Measurements from ENCODE around the gene BCL2L11.

The BCL2L11 gene

GRCh38 chr2:111121828-111122630, 1.3 kb downstream of the BCL2L11 start:
- no peaks in the 10 kb centered on the region for H3K27me3 Mint-ChIP-seq
- peaks cover 37 to 67% of the 10 kb centered on the region in 2 donors for H3K4me1 Mint-ChIP-seq
- H3K9me3 Mint-ChIP-seq: no peaks in the 10 kb centered on the region
- ATAC-seq (replicated peaks) (peak; percentile 31 to 36), DNase-seq (peak; percentile 78)
- peaks cover 44 to 55% of the 10 kb centered on the region in 2 donors for H3K36me3 Mint-ChIP-seq
- H3K4me3 Mint-ChIP-seq: peak overlapping the region; percentile 89 to 92
- peak overlapping the region; percentile 96 for H3K27ac Mint-ChIP-seq

GRCh38 chr2:111122631-111123421, 2.1 kb downstream of the BCL2L11 start:
- H3K36me3 Mint-ChIP-seq: peaks cover 47 to 63% of the 10 kb centered on the region in 2 donors
- H3K27ac Mint-ChIP-seq: peak overlapping the region; percentile 81
- peaks cover 32 to 59% of the 10 kb centered on the region in 2 donors for H3K4me1 Mint-ChIP-seq
- DNase-seq (peak; percentile 32), ATAC-seq (replicated peaks) (no peak)
- peak overlapping the region; percentile 89 to 92 for H3K4me3 Mint-ChIP-seq
- no peaks in the 10 kb centered on the region for H3K27me3 Mint-ChIP-seq
- H3K9me3 Mint-ChIP-seq: no peaks in the 10 kb centered on the region

- ATAC-seq (replicated peaks): no peak
- DNase-seq: no peak
- Mint-ChIP-seq H3K27me3 (no peaks in the 10 kb centered on the region), H3K9me3 (no peaks in the 10 kb centered on the region), H3K4me3 (peak overlapping the region; percentile 59 to 67), H3K4me1 (peaks cover 25 to 55% of the 10 kb centered on the region in 2 donors), H3K36me3 (peaks cover 53 to 71% of the 10 kb centered on the region in 2 donors), H3K27ac (peak overlapping the region; percentile 56)
Observed at GRCh38 chr2:111123751-111124150, 3.0 kb downstream of the BCL2L11 start.

GRCh38 chr2:111126581-111126980, 5.9 kb downstream of the BCL2L11 start:
- Mint-ChIP-seq H3K27me3 (no peaks in the 10 kb centered on the region), H3K4me3 (no peak overlapping the region), H3K4me1 (peaks cover 23 to 53% of the 10 kb centered on the region in 2 donors), H3K36me3 (peaks cover 66 to 87% of the 10 kb centered on the region in 2 donors), H3K9me3 (no peaks in the 10 kb centered on the region), H3K27ac (no peak overlapping the region)
- DNase-seq: no peak
- no peak for ATAC-seq (replicated peaks)

- no peak overlapping the region for H3K4me3 Mint-ChIP-seq
- no peaks in the 10 kb centered on the region for H3K27me3 Mint-ChIP-seq
- H3K36me3 Mint-ChIP-seq: peaks cover 65 to 86% of the 10 kb centered on the region in 2 donors
- H3K27ac Mint-ChIP-seq: no peak overlapping the region
- no peak for ATAC-seq (replicated peaks)
- peaks cover 26 to 54% of the 10 kb centered on the region in 2 donors for H3K4me1 Mint-ChIP-seq
- H3K9me3 Mint-ChIP-seq: no peaks in the 10 kb centered on the region
- DNase-seq: no peak
Observed at GRCh38 chr2:111127351-111127750, 6.6 kb downstream of the BCL2L11 start.

- Mint-ChIP-seq H3K4me1 (peaks cover 26 to 54% of the 10 kb centered on the region in 2 donors), H3K27ac (no peak overlapping the region), H3K4me3 (no peak overlapping the region), H3K9me3 (no peaks in the 10 kb centered on the region), H3K36me3 (peaks cover 61 to 83% of the 10 kb centered on the region in 2 donors), H3K27me3 (no peaks in the 10 kb centered on the region)
- DNase-seq (no peak), ATAC-seq (replicated peaks) (no peak)
Observed at GRCh38 chr2:111128096-111128495, 7.4 kb downstream of the BCL2L11 start.

- no peaks in the 10 kb centered on the region for H3K27me3 Mint-ChIP-seq
- no peak overlapping the region for H3K4me3 Mint-ChIP-seq
- peaks cover 72 to 80% of the 10 kb centered on the region in 2 donors for H3K36me3 Mint-ChIP-seq
- DNase-seq (no peak), ATAC-seq (replicated peaks) (no peak)
- peaks cover 34 to 71% of the 10 kb centered on the region in 2 donors for H3K4me1 Mint-ChIP-seq
- H3K9me3 Mint-ChIP-seq: no peaks in the 10 kb centered on the region
- no peak overlapping the region for H3K27ac Mint-ChIP-seq
Observed at GRCh38 chr2:111133603-111134002, 12.9 kb downstream of the BCL2L11 start.

GRCh38 chr2:111134055-111134454, 13.3 kb downstream of the BCL2L11 start:
- Mint-ChIP-seq H3K4me1 (peaks cover 32 to 68% of the 10 kb centered on the region in 2 donors), H3K27ac (no peak overlapping the region), H3K9me3 (no peaks in the 10 kb centered on the region), H3K27me3 (no peaks in the 10 kb centered on the region), H3K4me3 (no peak overlapping the region), H3K36me3 (peaks cover 72 to 80% of the 10 kb centered on the region in 2 donors)
- DNase-seq: no peak
- ATAC-seq (replicated peaks): no peak

GRCh38 chr2:111135237-111135909, 14.7 kb downstream of the BCL2L11 start:
- ATAC-seq (replicated peaks): peak in 1 of 2 donors; percentile 8
- no peak overlapping the region for H3K4me3 Mint-ChIP-seq
- peaks cover 75 to 83% of the 10 kb centered on the region in 2 donors for H3K36me3 Mint-ChIP-seq
- H3K9me3 Mint-ChIP-seq: no peaks in the 10 kb centered on the region
- no peak overlapping the region for H3K27ac Mint-ChIP-seq
- peaks cover 28 to 59% of the 10 kb centered on the region in 2 donors for H3K4me1 Mint-ChIP-seq
- H3K27me3 Mint-ChIP-seq: no peaks in the 10 kb centered on the region
- no peak for DNase-seq

GRCh38 chr2:111135910-111136297, 15.2 kb downstream of the BCL2L11 start:
- H3K27me3 Mint-ChIP-seq: no peaks in the 10 kb centered on the region
- peaks cover 75 to 83% of the 10 kb centered on the region in 2 donors for H3K36me3 Mint-ChIP-seq
- ATAC-seq (replicated peaks) (peak; percentile 39 to 46), DNase-seq (no peak)
- no peak overlapping the region for H3K27ac Mint-ChIP-seq
- no peak overlapping the region for H3K4me3 Mint-ChIP-seq
- peaks cover 29 to 54% of the 10 kb centered on the region in 2 donors for H3K4me1 Mint-ChIP-seq
- H3K9me3 Mint-ChIP-seq: no peaks in the 10 kb centered on the region

- Mint-ChIP-seq H3K9me3 (no peaks in the 10 kb centered on the region), H3K27ac (no peak overlapping the region), H3K36me3 (peaks cover 77 to 86% of the 10 kb centered on the region in 2 donors), H3K27me3 (no peaks in the 10 kb centered on the region), H3K4me3 (no peak overlapping the region), H3K4me1 (peaks cover 23 to 53% of the 10 kb centered on the region in 2 donors)
- DNase-seq: no peak
- no peak for ATAC-seq (replicated peaks)
Observed at GRCh38 chr2:111138839-111139238, 18.1 kb downstream of the BCL2L11 start.

- no peak overlapping the region for H3K27ac Mint-ChIP-seq
- no peaks in the 10 kb centered on the region for H3K27me3 Mint-ChIP-seq
- peaks cover 70 to 83% of the 10 kb centered on the region in 2 donors for H3K36me3 Mint-ChIP-seq
- peaks cover 21 to 46% of the 10 kb centered on the region in 2 donors for H3K4me1 Mint-ChIP-seq
- DNase-seq (no peak), ATAC-seq (replicated peaks) (no peak)
- no peaks in the 10 kb centered on the region for H3K9me3 Mint-ChIP-seq
- no peak overlapping the region for H3K4me3 Mint-ChIP-seq
Observed at GRCh38 chr2:111139637-111140317, 19.1 kb downstream of the BCL2L11 start.

- Mint-ChIP-seq H3K4me1 (peaks cover 21 to 42% of the 10 kb centered on the region in 2 donors), H3K27me3 (no peaks in the 10 kb centered on the region), H3K36me3 (peaks cover 68 to 79% of the 10 kb centered on the region in 2 donors), H3K27ac (no peak overlapping the region), H3K9me3 (no peaks in the 10 kb centered on the region), H3K4me3 (no peak overlapping the region)
- no peak for ATAC-seq (replicated peaks)
- DNase-seq: no peak
Observed at GRCh38 chr2:111140815-111141214, 20.1 kb downstream of the BCL2L11 start.

GRCh38 chr2:111142101-111142500, 21.4 kb downstream of the BCL2L11 start:
- DNase-seq (no peak), ATAC-seq (replicated peaks) (no peak)
- H3K36me3 Mint-ChIP-seq: peaks cover 66 to 73% of the 10 kb centered on the region in 2 donors
- H3K27me3 Mint-ChIP-seq: no peaks in the 10 kb centered on the region
- no peak overlapping the region for H3K27ac Mint-ChIP-seq
- H3K4me1 Mint-ChIP-seq: peaks cover 17 to 31% of the 10 kb centered on the region in 2 donors
- H3K9me3 Mint-ChIP-seq: no peaks in the 10 kb centered on the region
- no peak overlapping the region for H3K4me3 Mint-ChIP-seq

All from stimulated activated naive B cell treated with anti-CD40 and anti-IgM and Interleukin-4, amounts not matched to agents 10 μg/mL and 1 μg/mL and 100 μg/mL, for 72 hours (primary cell).